Activated T-helper 9 cell treated with anti-CD3 and anti-CD28 coated beads, Interleukin-2, amount 50 U/mL, for 16 hours (primary cell): ENCODE results near the gene RAPGEF1.

Experiments
- DNase-seq: peaks from one replicate; pipeline ENCODE4 v3.0.0-alpha.2; 2020; ENCODE audit warnings: low read depth

RAPGEF1 gene

GRCh38 chr9:131704988-131705387 lies 34.9 kb downstream of the RAPGEF1 start:
- DNase-seq: no peak

GRCh38 chr9:131704141-131704983 lies 35.5 kb downstream of the RAPGEF1 start:
- DNase-seq: no peak

DNA sequence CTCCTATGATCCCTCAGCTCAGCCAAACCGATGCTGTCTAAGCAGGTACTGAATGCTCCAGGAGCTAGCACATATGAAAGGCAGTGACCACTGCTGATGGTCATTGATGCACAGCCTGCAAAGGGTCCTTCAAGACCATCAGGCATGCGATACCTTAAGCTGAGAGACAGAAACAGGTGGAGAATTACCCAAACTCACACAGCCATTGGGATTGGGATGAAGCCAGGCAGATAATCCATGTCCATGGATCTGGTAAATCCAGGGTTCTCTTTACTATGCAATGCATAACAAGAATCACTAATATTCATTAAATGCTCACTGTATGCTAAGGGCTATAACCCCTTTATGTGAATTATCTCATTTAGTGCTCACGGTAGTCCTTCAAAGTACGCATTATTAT lies 36.2 kb downstream of the RAPGEF1 start:
- DNase-seq: no peak

DNA sequence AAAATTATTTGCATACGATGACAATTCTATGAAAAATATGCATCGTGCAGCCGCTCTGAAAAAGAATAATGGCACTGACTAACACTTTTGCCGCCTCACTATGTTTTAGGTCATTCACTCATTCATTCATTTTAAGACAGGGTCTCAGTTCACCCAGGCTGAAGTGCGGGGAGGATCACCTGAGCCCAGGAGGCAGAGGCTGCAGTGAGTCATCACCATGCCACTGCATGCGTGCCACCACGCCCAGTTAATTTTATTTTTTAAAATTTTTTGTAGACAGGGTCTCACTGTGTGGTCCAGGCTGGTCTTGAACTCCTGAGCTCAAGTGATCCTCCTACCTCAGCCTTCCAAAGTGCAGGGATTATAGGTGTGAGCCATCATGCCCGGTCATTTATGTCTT lies 37.0 kb downstream of the RAPGEF1 start:
- no peak for DNase-seq

DNA sequence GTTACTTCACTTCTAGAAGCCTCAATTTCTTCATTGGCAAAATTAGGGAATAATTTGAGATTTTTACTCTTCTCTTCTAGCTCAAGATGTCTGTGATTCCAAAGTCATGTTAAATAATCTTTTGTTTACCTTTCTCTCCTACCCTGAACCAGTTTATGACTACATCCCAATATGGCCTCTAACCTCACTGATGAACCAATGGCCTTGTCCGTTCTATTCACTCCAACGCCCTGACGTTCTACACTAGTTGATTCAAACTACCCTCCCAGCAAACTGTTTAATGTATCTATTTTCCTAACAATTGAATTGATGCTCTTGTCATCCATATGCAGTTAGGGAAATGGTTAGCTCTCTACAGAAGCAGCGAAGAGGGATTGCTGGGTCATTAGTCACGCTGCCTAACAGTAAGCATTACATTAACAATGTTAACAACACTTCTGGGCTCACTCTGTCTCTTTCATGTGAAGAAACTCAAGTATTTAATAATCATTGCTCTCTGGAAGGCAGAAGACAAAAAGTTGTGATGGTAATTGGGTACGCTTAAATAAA lies 38.0 kb downstream of the RAPGEF1 start:
- no peak for DNase-seq

DNA sequence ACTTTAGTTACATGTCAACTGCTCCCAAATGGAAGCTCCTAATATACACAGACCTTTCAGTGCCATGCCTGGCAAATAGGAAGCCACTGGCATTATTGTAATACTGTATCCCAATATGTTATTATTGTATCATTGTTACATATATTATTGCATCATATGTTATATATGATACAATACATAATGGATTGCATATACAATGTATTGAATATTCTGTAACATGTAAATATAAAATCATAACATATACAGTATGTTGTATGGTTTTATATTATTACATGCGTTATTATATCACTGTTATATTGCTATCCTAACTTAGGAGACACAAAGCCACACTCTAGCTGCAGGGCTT lies 38.5 kb downstream of the RAPGEF1 start:
- no peak for DNase-seq

- no peak for DNase-seq
These were observed 39.0 kb downstream of the RAPGEF1 start for GRCh38 chr9:131700765-131701435.

DNA sequence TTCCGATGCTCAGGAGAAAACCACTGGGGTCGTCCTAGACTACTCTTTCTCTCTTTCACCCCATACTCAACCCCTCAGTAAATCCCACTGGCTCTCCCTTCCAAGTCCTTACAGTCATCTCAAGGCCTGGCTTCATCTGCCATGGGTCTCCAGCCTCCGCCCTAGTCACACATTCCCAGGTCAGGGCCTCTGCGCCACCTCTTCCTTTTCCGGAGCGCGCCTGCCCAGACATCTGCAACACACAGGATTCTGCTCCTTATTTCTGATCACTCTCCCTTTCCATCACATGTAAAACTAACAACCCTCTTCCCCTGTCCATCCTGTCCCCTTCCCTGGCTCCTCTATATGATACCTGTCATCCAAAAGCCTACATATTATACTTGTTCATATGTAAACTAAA lies 39.8 kb downstream of the RAPGEF1 start:
- no peak for DNase-seq

GRCh38 chr9:131698618-131698985 lies 41.3 kb downstream of the RAPGEF1 start:
- no peak for DNase-seq

DNA sequence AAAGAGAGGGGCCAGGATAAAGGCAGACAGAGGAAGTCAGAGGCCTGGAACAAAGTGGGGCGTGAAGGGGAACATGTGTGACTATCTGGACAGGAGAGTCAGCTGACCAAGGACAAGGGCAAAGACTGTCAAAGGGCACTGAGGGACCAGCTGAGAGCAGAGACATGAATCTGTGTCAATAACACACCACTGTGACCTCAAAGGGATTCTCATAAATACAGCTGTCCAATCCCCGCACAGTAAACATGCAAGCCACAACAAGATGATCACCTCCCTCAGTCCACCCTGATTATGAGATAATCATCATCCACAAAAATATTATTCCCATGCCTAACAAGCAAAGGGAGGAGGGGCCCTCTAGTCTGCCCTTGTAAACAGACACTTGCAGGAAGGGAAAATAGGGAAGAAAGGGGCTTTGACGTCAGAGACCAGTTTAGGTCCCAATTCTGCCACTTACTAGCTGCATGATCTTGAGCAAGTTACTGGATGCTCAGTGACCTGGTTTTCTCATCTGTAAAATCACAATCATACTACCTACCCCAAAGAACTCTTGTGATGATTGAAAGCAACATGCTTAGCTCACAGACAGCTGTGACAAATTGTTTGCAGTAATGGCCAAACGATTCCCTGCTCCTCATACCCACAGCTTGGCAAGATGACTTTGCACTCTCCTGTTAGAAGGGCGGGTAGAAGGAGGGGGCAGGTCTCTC lies 41.8 kb downstream of the RAPGEF1 start:
- DNase-seq: no peak

DNA sequence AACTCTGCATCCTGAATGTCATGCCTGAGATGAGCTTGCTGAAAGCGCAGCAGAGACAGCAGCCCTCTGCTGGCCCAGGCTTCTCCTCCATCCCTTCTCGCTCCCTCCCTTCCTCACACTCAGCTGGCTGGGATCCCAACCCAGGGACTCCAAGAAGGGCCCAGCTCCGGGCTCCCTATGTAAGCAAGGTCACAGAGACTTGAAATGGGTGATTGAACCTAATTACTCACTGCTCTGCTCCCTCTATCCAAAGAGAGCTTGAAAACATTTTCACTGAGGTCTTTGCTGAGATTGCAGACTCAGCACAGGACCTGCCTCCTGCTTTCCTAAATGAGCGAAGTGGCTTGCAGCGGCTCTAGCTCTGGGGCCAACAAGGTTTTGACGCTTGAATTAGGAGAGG lies 42.8 kb downstream of the RAPGEF1 start:
- DNase-seq: no peak

DNA sequence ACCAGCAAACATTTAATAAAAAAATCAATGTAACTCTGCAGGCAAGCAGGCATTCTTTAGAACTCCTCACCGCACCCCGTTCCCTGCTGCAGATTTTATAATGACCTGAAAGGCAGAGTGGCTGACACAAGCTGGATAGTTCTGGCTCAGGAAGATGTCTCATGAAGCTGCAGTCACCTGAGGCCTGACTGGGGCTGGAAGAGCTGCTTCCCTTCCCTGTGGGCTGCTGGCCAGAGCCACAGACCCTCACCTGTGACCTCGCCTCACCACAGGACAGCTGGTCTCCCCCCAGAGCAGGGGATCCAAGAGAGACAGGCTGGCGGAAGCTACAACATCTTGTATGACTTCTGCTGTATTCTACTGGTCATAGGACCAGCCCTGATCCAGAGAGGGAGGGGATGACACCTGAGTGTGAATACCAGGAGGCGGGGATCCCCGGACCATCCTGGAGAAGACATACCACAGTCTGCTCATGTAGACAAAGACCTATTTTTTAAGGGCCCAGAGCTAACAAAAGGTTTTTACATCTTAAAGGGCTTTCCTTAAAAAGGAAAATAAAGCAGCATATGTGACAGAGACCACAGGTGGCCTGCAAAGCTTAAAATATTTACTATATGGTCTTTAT lies 43.9 kb downstream of the RAPGEF1 start:
- no peak for DNase-seq

GRCh38 chr9:131695366-131695765 lies 44.5 kb downstream of the RAPGEF1 start:
- DNase-seq: no peak

GRCh38 chr9:131693651-131694597 lies 46.0 kb downstream of the RAPGEF1 start:
- no peak for DNase-seq

- no peak for DNase-seq
These were observed 47.0 kb downstream of the RAPGEF1 start for GRCh38 chr9:131692612-131693562.

DNA sequence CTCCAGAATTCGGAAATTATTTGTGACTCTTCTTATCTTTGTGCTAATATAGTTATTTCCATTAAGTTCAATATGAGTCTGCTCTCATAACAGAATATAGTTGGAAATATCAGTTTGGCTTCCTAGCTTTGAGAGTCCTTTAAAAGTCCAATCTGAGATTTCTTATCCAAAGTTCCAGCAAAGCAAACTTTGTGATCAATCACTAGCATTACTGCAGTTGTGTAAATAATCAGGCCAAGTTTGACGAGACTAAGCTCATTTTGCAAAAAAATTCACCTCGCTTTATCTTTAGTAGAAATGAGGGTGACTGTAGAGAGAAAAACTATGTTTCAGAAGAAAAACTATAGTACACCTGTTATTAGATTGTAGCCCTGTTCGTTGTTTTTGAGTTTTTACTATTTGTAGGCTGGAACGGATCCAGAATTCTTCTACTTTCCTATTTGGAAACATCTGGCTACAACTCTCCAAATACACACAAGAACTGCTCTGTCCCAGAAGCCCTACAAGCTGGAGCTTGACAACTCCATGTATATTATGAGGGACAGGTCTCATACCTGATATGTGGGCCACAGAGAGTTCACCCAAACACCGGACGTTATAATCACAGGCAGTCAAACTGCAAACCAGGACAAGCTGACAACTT lies 47.8 kb downstream of the RAPGEF1 start:
- no peak for DNase-seq

DNA sequence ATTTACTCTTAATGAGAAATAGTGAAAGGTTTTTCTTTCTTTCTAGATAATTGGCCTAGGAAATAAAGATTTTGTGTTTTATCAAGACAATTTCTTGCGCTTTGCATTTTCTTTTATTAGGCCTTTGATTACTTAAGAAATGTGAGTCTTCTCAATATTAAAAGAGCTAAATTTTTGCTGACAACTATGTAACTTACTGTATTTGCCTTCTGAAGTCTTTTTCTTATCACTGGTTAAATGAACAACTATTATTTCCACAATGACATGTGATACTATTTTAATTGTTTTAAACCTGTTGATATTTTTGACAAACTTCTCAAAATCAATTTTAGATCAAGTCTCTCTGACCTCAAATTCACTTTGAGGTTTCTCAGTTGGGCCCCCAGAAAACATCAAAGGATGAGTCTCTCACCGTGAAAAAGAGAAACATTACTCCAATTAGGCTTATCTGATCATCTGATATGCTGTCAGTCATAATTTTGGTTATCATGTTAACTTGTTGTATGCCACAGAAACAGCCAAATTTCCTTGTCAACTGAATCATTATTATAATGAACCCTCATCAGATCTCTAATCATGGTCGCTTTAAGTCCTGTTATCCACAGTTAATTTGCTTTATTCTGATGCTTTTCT lies 48.8 kb downstream of the RAPGEF1 start:
- no peak for DNase-seq

DNA sequence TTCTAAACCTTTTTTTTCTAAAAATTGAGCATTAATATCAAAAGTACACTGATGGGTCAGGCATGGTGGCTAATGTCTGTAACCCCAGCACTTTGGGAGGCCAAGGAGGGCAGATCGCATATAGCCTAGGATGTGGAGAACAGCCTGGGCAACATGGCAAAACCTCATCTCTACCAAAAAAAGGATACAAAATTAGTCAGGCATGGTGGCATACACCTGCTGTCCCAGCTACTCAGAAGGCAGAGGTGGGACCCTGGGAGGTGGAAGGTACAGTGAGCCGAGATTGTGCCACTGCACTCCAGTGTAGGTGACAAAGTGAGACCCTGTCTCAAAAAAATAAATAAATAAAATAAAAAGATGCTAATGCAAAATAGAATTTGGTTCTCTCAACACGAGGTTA lies 49.4 kb downstream of the RAPGEF1 start:
- no peak for DNase-seq

GRCh38 chr9:131688377-131688776 lies 51.5 kb downstream of the RAPGEF1 start:
- no peak for DNase-seq
